GM23338 (cell line): Measurements from ENCODE around the gene IFITM5. TPM values are rescaled to one million over a fixed set of nuclear protein-coding genes. Genes with fewer than 3 reads are reported as not detected.

Source experiments
- ATAC-seq: fragments of 200-7000 bp; cut with Tn5 transposase; 3 replicates; pipeline ENCODE4 v1.9.1; 2020
- DNase-seq: peaks from one replicate; pipeline ENCODE4 v3.0.0-alpha.2; 2015; ENCODE audit warnings: low spot score
- H2AFZ ChIP-seq: fragments of 200-600 bp; sonication (generic); 2 replicates; pipeline ENCODE4 v1.8.0; 2016; ENCODE audit warnings: antibody characterized with exemption, mild to moderate bottlenecking, moderate library complexity
- H3F3A ChIP-seq: fragments of 200-600 bp; sonication (generic); replicated peaks from 2 replicates; pipeline ENCODE4 v1.8.0; 2017; ENCODE audit warnings: antibody characterized with exemption, mixed run types, low read depth
- H3K27ac ChIP-seq: fragments of 200-600 bp; sonication (generic); 2 replicates; pipeline ENCODE4 v1.6.1; 2016; ENCODE audit warnings: low read depth
- H3K27me3 ChIP-seq: fragments of 200-600 bp; sonication (generic); 2 replicates; pipeline ENCODE4 v1.8.0; 2016; ENCODE audit warnings: mild to moderate bottlenecking, mixed run types, moderate library complexity; ENCODE audit not compliant: insufficient read depth
- H3K36me3 ChIP-seq: fragments of 200-600 bp; sonication (generic); 2 replicates; pipeline ENCODE4 v1.8.0; 2016; ENCODE audit warnings: mild to moderate bottlenecking; ENCODE audit not compliant: insufficient read depth
- H3K4me1 ChIP-seq: fragments of 200-600 bp; sonication (generic); 2 replicates; pipeline ENCODE4 v1.8.0; 2016; ENCODE audit warnings: mild to moderate bottlenecking, moderate library complexity; ENCODE audit not compliant: insufficient read depth
- H3K4me2 ChIP-seq: fragments of 200-600 bp; sonication (generic); 2 replicates; pipeline ENCODE4 v1.7.1; 2017; ENCODE audit warnings: mixed run types
- H3K4me3 ChIP-seq: fragments of 200-600 bp; sonication (generic); 2 replicates; pipeline ENCODE4 v1.6.1; 2016; ENCODE audit warnings: mixed run types
- H3K79me2 ChIP-seq: fragments of 200-600 bp; sonication (generic); replicated peaks from 2 replicates; pipeline ENCODE4 v1.8.0; 2017; ENCODE audit warnings: mild to moderate bottlenecking; ENCODE audit not compliant: insufficient read depth
- H3K9me2 ChIP-seq: fragments of 200-600 bp; sonication (generic); 2 replicates; pipeline ENCODE4 v1.8.0; 2017; ENCODE audit not compliant: insufficient read depth
- H4K20me1 ChIP-seq: fragments of 200-600 bp; sonication (generic); replicated peaks from 2 replicates; pipeline ENCODE4 v1.8.0; 2017; ENCODE audit warnings: mild to moderate bottlenecking; ENCODE audit not compliant: insufficient read depth
- H3K27ac Mint-ChIP-seq: 2 replicates; pipeline ENCODE4 v1.8.0; 2020; ENCODE audit warnings: inconsistent platforms, mild to moderate bottlenecking, moderate library complexity, mixed read lengths
- H3K27me3 Mint-ChIP-seq: 3 replicates; pipeline ENCODE4 v1.8.0; 2022; ENCODE audit warnings: low read depth, mild to moderate bottlenecking, moderate library complexity, mixed read lengths, inconsistent platforms; ENCODE audit not compliant: insufficient read depth, poor library complexity
- H3K36me3 Mint-ChIP-seq: 3 replicates; pipeline ENCODE4 v1.8.0; 2021; ENCODE audit warnings: low read depth, mild to moderate bottlenecking, inconsistent platforms, moderate library complexity, mixed read lengths
- H3K4me1 Mint-ChIP-seq: 3 replicates; pipeline ENCODE4 v1.8.0; 2020; ENCODE audit warnings: mild to moderate bottlenecking, inconsistent platforms, mixed read lengths
- H3K4me3 Mint-ChIP-seq: 3 replicates; pipeline ENCODE4 v1.8.0; 2021; ENCODE audit warnings: moderate library complexity, mild to moderate bottlenecking, inconsistent platforms, mixed read lengths
- H3K9me3 Mint-ChIP-seq: 3 replicates; pipeline ENCODE4 v1.8.0; 2020; ENCODE audit warnings: moderate library complexity, mild to moderate bottlenecking, inconsistent platforms, mixed read lengths
- CREB1 ChIP-seq: fragments of 250-450 bp; sonication (Bioruptor Pico); IDR thresholded peaks from 2 replicates; pipeline ENCODE4 v1.5.0; 2020; ENCODE audit warnings: low read depth, mild to moderate bottlenecking, moderate library complexity
- ETS1 ChIP-seq: IDR thresholded peaks from 2 replicates; pipeline ENCODE4 v1.6.1; 2016; ENCODE audit warnings: antibody characterized with exemption
- EZH2 ChIP-seq: fragments of 200-600 bp; sonication (generic); IDR thresholded peaks from one replicate; pipeline ENCODE4 v1.8.0; 2017; ENCODE audit warnings: antibody characterized with exemption, mild to moderate bottlenecking, low read depth; ENCODE audit not compliant: unreplicated experiment
- EZH2phosphoT487 ChIP-seq: fragments of 200-600 bp; sonication (generic); IDR thresholded peaks from one replicate; pipeline ENCODE4 v1.8.1; 2018; ENCODE audit warnings: antibody characterized with exemption; ENCODE audit not compliant: unreplicated experiment
- JUNB ChIP-seq: IDR thresholded peaks from one replicate; pipeline ENCODE4 v1.6.1; 2016; ENCODE audit warnings: antibody characterized with exemption; ENCODE audit not compliant: unreplicated experiment
- NANOG ChIP-seq: IDR thresholded peaks from 2 replicates; pipeline ENCODE4 v1.6.1; 2016; ENCODE audit warnings: antibody characterized with exemption, borderline replicate concordance
- POLR2AphosphoS5 ChIP-seq: IDR thresholded peaks from 2 replicates; pipeline ENCODE4 v1.6.1; 2016; ENCODE audit warnings: antibody characterized with exemption, low read depth
- STAT1 ChIP-seq: IDR thresholded peaks from one replicate; pipeline ENCODE4 v1.6.1; 2016; ENCODE audit warnings: antibody characterized with exemption; ENCODE audit not compliant: unreplicated experiment
- ZNF114 ChIP-seq: fragments of 250-450 bp; sonication (Bioruptor Pico); IDR thresholded peaks from 2 replicates; pipeline ENCODE4 v1.5.0; 2020; ENCODE audit warnings: mild to moderate bottlenecking, moderate library complexity
- ZNF331 ChIP-seq: fragments of 250-450 bp; sonication (Bioruptor Pico); IDR thresholded peaks from 2 replicates; pipeline ENCODE4 v1.5.0; 2020; ENCODE audit warnings: low read depth, mild to moderate bottlenecking, moderate library complexity
- polyA plus RNA-seq: library from polyadenylated mRNA; unstranded; fragments of >200 nt; fragmentation: Nextera tagmentation; extraction: Ambion mirVana; gene quantifications from 2 replicates; pipeline ENCODE4 v1.2.1, GENCODE V29; 2016
- total RNA-seq: library from RNA; depleted of rRNA; stranded (reverse); fragments of >200 nt; shearing (Covaris generic); gene quantifications from 2 replicates; pipeline ENCODE4 v1.2.3, GENCODE V29; 2014
- TF ChIP-seq, protein P1 (sequence below): fragments of 250-450 bp; sonication (Bioruptor Pico); IDR thresholded peaks from 2 replicates; pipeline ENCODE4 v1.5.0; 2020; ENCODE audit warnings: mild to moderate bottlenecking, moderate library complexity
- TF ChIP-seq, protein P2 (sequence below), 2 experiments: fragments of 200-600 bp in 1 of 2; sonication (generic) in 1 of 2; conservative IDR thresholded peaks; 2 replicates each; pipeline versions ENCODE4 v1.5.1 to v1.6.1; 2016 to 2017; ENCODE audit warnings: antibody characterized with exemption in 2 of 2, low read depth in 2 of 2, mild to moderate bottlenecking in 2 of 2, moderate library complexity in 1 of 2
- TF ChIP-seq, protein P3 (sequence below): IDR thresholded peaks from one replicate; pipeline ENCODE4 v1.6.1; 2018; ENCODE audit warnings: antibody characterized with exemption; ENCODE audit not compliant: unreplicated experiment

IFITM5 gene
- total and polyA plus RNA-seq, 2 experiments from 2014 or later, result not detected

- Mint-ChIP-seq H3K27ac (no peak overlapping the region), H3K27me3 (peaks cover 23% of the 10 kb centered on the region), H3K4me3 (no peak overlapping the region; the same call in 2 of the 3 replicates), H3K4me1 (peaks cover 42% of the 10 kb centered on the region), H3K36me3 (peaks cover 16% of the 10 kb centered on the region; the same call in 2 of the 3 replicates), H3K9me3 (peaks cover 13% of the 10 kb centered on the region)
- Histone ChIP-seq H3K27me3 (no peaks in the 10 kb centered on the region), H3K4me3 (no peak overlapping the region), H3K4me2 (no peak overlapping the region), H3K4me1 (peaks cover 23% of the 10 kb centered on the region), H3K36me3 (no peaks in the 10 kb centered on the region; the same call in 1 of the 2 replicates), H3K27ac (no peak overlapping the region), H2AFZ (no peak overlapping the region), H3K79me2 (no peaks in the 10 kb centered on the region), H3F3A (peaks cover 14% of the 10 kb centered on the region; the same call in 1 of the 2 replicates), H3K9me2 (no peaks in the 10 kb centered on the region), H4K20me1 (no peaks in the 10 kb centered on the region)
- DNase-seq, result no peak
- TF ChIP-seq, protein P1, sequence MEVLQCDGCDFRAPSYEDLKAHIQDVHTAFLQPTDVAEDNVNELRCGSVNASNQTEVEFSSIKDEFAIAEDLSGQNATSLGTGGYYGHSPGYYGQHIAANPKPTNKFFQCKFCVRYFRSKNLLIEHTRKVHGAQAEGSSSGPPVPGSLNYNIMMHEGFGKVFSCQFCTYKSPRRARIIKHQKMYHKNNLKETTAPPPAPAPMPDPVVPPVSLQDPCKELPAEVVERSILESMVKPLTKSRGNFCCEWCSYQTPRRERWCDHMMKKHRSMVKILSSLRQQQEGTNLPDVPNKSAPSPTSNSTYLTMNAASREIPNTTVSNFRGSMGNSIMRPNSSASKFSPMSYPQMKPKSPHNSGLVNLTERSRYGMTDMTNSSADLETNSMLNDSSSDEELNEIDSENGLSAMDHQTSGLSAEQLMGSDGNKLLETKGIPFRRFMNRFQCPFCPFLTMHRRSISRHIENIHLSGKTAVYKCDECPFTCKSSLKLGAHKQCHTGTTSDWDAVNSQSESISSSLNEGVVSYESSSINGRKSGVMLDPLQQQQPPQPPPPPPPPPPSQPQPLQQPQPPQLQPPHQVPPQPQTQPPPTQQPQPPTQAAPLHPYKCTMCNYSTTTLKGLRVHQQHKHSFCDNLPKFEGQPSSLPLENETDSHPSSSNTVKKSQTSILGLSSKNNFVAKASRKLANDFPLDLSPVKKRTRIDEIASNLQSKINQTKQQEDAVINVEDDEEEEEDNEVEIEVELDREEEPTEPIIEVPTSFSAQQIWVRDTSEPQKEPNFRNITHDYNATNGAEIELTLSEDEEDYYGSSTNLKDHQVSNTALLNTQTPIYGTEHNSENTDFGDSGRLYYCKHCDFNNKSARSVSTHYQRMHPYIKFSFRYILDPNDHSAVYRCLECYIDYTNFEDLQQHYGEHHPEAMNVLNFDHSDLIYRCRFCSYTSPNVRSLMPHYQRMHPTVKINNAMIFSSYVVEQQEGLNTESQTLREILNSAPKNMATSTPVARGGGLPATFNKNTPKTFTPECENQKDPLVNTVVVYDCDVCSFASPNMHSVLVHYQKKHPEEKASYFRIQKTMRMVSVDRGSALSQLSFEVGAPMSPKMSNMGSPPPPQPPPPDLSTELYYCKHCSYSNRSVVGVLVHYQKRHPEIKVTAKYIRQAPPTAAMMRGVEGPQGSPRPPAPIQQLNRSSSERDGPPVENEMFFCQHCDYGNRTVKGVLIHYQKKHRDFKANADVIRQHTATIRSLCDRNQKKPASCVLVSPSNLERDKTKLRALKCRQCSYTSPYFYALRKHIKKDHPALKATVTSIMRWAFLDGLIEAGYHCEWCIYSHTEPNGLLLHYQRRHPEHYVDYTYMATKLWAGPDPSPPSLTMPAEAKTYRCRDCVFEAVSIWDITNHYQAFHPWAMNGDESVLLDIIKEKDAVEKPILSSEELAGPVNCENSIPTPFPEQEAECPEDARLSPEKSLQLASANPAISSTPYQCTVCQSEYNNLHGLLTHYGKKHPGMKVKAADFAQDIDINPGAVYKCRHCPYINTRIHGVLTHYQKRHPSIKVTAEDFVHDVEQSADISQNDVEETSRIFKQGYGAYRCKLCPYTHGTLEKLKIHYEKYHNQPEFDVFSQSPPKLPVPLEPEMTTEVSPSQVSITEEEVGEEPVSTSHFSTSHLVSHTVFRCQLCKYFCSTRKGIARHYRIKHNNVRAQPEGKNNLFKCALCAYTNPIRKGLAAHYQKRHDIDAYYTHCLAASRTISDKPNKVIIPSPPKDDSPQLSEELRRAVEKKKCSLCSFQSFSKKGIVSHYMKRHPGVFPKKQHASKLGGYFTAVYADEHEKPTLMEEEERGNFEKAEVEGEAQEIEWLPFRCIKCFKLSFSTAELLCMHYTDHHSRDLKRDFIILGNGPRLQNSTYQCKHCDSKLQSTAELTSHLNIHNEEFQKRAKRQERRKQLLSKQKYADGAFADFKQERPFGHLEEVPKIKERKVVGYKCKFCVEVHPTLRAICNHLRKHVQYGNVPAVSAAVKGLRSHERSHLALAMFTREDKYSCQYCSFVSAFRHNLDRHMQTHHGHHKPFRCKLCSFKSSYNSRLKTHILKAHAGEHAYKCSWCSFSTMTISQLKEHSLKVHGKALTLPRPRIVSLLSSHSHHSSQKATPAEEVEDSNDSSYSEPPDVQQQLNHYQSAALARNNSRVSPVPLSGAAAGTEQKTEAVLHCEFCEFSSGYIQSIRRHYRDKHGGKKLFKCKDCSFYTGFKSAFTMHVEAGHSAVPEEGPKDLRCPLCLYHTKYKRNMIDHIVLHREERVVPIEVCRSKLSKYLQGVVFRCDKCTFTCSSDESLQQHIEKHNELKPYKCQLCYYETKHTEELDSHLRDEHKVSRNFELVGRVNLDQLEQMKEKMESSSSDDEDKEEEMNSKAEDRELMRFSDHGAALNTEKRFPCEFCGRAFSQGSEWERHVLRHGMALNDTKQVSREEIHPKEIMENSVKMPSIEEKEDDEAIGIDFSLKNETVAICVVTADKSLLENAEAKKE, result no peak
- TF ChIP-seq EZH2phosphoT487, result no peak
- TF ChIP-seq, protein P2, sequence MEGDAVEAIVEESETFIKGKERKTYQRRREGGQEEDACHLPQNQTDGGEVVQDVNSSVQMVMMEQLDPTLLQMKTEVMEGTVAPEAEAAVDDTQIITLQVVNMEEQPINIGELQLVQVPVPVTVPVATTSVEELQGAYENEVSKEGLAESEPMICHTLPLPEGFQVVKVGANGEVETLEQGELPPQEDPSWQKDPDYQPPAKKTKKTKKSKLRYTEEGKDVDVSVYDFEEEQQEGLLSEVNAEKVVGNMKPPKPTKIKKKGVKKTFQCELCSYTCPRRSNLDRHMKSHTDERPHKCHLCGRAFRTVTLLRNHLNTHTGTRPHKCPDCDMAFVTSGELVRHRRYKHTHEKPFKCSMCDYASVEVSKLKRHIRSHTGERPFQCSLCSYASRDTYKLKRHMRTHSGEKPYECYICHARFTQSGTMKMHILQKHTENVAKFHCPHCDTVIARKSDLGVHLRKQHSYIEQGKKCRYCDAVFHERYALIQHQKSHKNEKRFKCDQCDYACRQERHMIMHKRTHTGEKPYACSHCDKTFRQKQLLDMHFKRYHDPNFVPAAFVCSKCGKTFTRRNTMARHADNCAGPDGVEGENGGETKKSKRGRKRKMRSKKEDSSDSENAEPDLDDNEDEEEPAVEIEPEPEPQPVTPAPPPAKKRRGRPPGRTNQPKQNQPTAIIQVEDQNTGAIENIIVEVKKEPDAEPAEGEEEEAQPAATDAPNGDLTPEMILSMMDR (conservative IDR thresholded peaks at IDR 0.05; ENCODE audit: low read depth in 2 of 2), result no peak
- no peak for TF ChIP-seq ETS1
- no peak for TF ChIP-seq EZH2
- no peak for TF ChIP-seq CREB1
- TF ChIP-seq, protein P3, sequence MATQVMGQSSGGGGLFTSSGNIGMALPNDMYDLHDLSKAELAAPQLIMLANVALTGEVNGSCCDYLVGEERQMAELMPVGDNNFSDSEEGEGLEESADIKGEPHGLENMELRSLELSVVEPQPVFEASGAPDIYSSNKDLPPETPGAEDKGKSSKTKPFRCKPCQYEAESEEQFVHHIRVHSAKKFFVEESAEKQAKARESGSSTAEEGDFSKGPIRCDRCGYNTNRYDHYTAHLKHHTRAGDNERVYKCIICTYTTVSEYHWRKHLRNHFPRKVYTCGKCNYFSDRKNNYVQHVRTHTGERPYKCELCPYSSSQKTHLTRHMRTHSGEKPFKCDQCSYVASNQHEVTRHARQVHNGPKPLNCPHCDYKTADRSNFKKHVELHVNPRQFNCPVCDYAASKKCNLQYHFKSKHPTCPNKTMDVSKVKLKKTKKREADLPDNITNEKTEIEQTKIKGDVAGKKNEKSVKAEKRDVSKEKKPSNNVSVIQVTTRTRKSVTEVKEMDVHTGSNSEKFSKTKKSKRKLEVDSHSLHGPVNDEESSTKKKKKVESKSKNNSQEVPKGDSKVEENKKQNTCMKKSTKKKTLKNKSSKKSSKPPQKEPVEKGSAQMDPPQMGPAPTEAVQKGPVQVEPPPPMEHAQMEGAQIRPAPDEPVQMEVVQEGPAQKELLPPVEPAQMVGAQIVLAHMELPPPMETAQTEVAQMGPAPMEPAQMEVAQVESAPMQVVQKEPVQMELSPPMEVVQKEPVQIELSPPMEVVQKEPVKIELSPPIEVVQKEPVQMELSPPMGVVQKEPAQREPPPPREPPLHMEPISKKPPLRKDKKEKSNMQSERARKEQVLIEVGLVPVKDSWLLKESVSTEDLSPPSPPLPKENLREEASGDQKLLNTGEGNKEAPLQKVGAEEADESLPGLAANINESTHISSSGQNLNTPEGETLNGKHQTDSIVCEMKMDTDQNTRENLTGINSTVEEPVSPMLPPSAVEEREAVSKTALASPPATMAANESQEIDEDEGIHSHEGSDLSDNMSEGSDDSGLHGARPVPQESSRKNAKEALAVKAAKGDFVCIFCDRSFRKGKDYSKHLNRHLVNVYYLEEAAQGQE, result no peak
- TF ChIP-seq STAT1, result no peak
- no peak for TF ChIP-seq NANOG
- TF ChIP-seq POLR2AphosphoS5, result no peak
- TF ChIP-seq ZNF331 (CRISPR knock-in tag), result no peak
- no peak for TF ChIP-seq JUNB
- TF ChIP-seq ZNF114 (CRISPR knock-in tag), result no peak
- ATAC-seq, result no peak
These were observed 31.5 kb upstream of the IFITM5 start for GRCh38 chr11:330694-331357.
